SK-N-SH (cell line): ENCODE measurements around the gene AEBP2. TPM values are rescaled to one million over a fixed set of nuclear protein-coding genes. Genes with fewer than 3 reads are reported as not detected.

Experiments
- CTCF ChIA-PET: fragments of 300-600, 350-600 bp; formaldehyde crosslinking; extraction: SDS; loops from one replicate; lab custom pipeline; 2021; lab: Yijun Ruan, JAX
- POLR2A ChIA-PET: fragments of 350-600 bp; sonication (Branson Sonifier 250); formaldehyde crosslinking; extraction: SDS; loops from one replicate; lab custom pipeline; 2020; ENCODE audit warnings: antibody characterized with exemption, inconsistent platforms; lab: Yijun Ruan, JAX
- DNase-seq: peaks from one replicate; pipeline ENCODE4 v3.0.0; 2012
- H2AFZ ChIP-seq: fragments of 200-600 bp; sonication (generic); 2 replicates; pipeline ENCODE4 v1.8.1; 2016; ENCODE audit warnings: antibody characterized with exemption, mild to moderate bottlenecking, low read depth
- H3F3A ChIP-seq: fragments of 200-600 bp; sonication (generic); replicated peaks from 2 replicates; pipeline ENCODE3; 2016; ENCODE audit warnings: antibody characterized with exemption, mild to moderate bottlenecking; ENCODE audit not compliant: insufficient read depth
- H3K27ac ChIP-seq, 2 experiments: fragments of 200-500 bp in 1 of 2; fragments of 200-600 bp in 1 of 2; sonication (Bioruptor generic) in 1 of 2; sonication (generic), shearing (Covaris generic) in 1 of 2; 2 replicates each; pipeline versions ENCODE4 v1.5.1 to v1.6.1; 2014 to 2016; ENCODE audit warnings: low read depth in 2 of 2, inconsistent platforms in 1 of 2, low read length in 1 of 2, mild to moderate bottlenecking in 1 of 2, mixed read lengths in 1 of 2
- H3K27me3 ChIP-seq: fragments of 200-600 bp; sonication (generic), shearing (Covaris generic); 2 replicates; pipeline ENCODE4 v1.6.1; 2016; ENCODE audit warnings: mixed run types; ENCODE audit not compliant: insufficient read depth
- H3K36me3 ChIP-seq, 2 experiments: fragments of 200-500 bp in 1 of 2; fragments of 200-600 bp in 1 of 2; sonication (Bioruptor generic) in 1 of 2; sonication (generic) in 1 of 2; replicated peaks in 1 of 2; 2 replicates each; pipeline versions ENCODE3 to v1.5.1; 2014 to 2016; ENCODE audit warnings: low read length in 1 of 2, mild to moderate bottlenecking in 1 of 2; ENCODE audit not compliant: insufficient read depth in 2 of 2, control insufficient read depth in 1 of 2
- H3K4me1 ChIP-seq, 2 experiments: fragments of 200-500 bp in 1 of 2; fragments of 200-600 bp in 1 of 2; sonication (Bioruptor generic) in 1 of 2; sonication (generic), shearing (Covaris generic) in 1 of 2; 2 replicates each; pipeline versions ENCODE4 v1.5.1 to v1.6.1; 2014 to 2016; ENCODE audit warnings: low read depth in 1 of 2, low read length in 1 of 2, mixed run types in 1 of 2; ENCODE audit not compliant: insufficient read depth in 2 of 2, control insufficient read depth in 1 of 2
- H3K4me2 ChIP-seq: fragments of 200-600 bp; sonication (generic), shearing (Covaris generic); 2 replicates; pipeline ENCODE4 v1.6.1; 2017; ENCODE audit warnings: mixed run types
- H3K4me3 ChIP-seq, 2 experiments: fragments of 200-500 bp in 1 of 2; fragments of 200-600 bp in 1 of 2; sonication (Bioruptor generic) in 1 of 2; sonication (generic), shearing (Covaris generic) in 1 of 2; 2 replicates each; pipeline versions ENCODE4 v1.5.1 to v1.8.1; 2014 to 2016; ENCODE audit warnings: low read depth in 2 of 2, inconsistent platforms in 1 of 2, low read length in 1 of 2, mild to moderate bottlenecking in 1 of 2, mixed read lengths in 1 of 2, moderate library complexity in 1 of 2
- H3K79me2 ChIP-seq: fragments of 200-600 bp; sonication (generic); 2 replicates; pipeline ENCODE4 v1.8.1; 2017; ENCODE audit warnings: mild to moderate bottlenecking; ENCODE audit not compliant: insufficient read depth
- H3K9ac ChIP-seq: fragments of 200-600 bp; sonication (generic); 2 replicates; pipeline ENCODE4 v1.6.1; 2017; ENCODE audit warnings: mixed run types
- H3K9me2 ChIP-seq: fragments of 200-600 bp; sonication (generic); 2 replicates; pipeline ENCODE4 v1.6.1; 2017; ENCODE audit warnings: mixed run types
- H3K9me3 ChIP-seq: fragments of 200-600 bp; sonication (generic); 2 replicates; pipeline ENCODE4 v1.6.1; 2017; ENCODE audit warnings: mixed run types, mild to moderate bottlenecking, moderate library complexity
- H4K20me1 ChIP-seq: fragments of 200-600 bp; sonication (generic); 2 replicates; pipeline ENCODE4 v1.6.1; 2017; ENCODE audit warnings: mild to moderate bottlenecking, mixed run types; ENCODE audit not compliant: insufficient read depth
- ELF1 ChIP-seq: IDR thresholded peaks from 2 replicates; pipeline ENCODE4 v1.4.0; 2012
- FOSL2 ChIP-seq: IDR thresholded peaks from 2 replicates; pipeline ENCODE4 v1.4.0; 2012; ENCODE audit warnings: low read depth, mild to moderate bottlenecking, moderate library complexity, borderline replicate concordance
- GATA2 ChIP-seq: sonication (generic); formaldehyde crosslinking; IDR thresholded peaks from 2 replicates; pipeline ENCODE4 v1.5.0; 2020; ENCODE audit warnings: mild to moderate bottlenecking, missing genetic modification reagents
- MXI1 ChIP-seq: IDR thresholded peaks from 2 replicates; pipeline ENCODE4 v1.6.1; 2012; ENCODE audit warnings: mild to moderate bottlenecking, low read depth, low read length, improper control_type of control experiment
- PBX3 ChIP-seq: IDR thresholded peaks from 2 replicates; pipeline ENCODE4; 2012
- RAD21 ChIP-seq: IDR thresholded peaks from 2 replicates; pipeline ENCODE4 v1.6.1; 2012; ENCODE audit warnings: mild to moderate bottlenecking, low read length
- SMC3 ChIP-seq: IDR thresholded peaks from 2 replicates; pipeline ENCODE4 v1.6.1; 2012; ENCODE audit warnings: low read depth, low read length, improper control_type of control experiment
- WGBS: methylation state at CpG from one replicate; pipeline ENCODE4 v1.1.6; 2017; ENCODE audit warnings: low lambda C conversion rate; 5-methylcytosine and 5-hydroxymethylcytosine counted together
- polyA plus RNA-seq, 3 experiments: library from polyadenylated mRNA; depleted of rRNA; stranded (reverse); fragments of >200 nt; gene quantifications; 2 replicates each; pipeline ENCODE4 v1.2.3, GENCODE V29; 2012
- TF ChIP-seq, protein P1 (sequence below): fragments of 200-600 bp; sonication (generic); IDR thresholded peaks from 2 replicates; pipeline ENCODE4 v1.6.1; 2017; ENCODE audit warnings: antibody characterized with exemption, mild to moderate bottlenecking, moderate library complexity
- TF ChIP-seq, protein P2 (sequence below): IDR thresholded peaks from 2 replicates; pipeline ENCODE4 v1.4.0; 2012; ENCODE audit warnings: low read depth

Gene AEBP2
- polyA plus RNA-seq, 1 of the 3 experiments (the other 2 are of a cell fraction), result 10.4 TPM

DNA sequence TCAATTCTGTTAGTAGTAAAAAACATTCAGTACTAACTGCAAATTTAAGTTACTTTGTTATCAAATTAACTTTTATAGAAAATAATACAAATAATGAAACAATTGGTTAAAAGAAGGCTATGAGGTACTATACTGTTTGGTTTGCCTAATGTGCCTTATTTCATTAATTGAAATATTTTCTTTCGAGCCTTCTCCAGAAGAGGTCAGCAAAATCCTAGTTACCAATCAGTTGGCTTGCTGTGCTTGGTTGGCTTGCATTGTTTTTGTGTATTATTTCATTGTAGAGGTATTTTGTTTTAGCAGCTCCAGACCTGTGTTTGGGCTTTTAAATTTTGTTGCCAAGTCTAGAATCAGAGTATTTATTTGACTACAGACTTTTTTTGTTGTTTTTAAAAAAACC lies 68.5 kb downstream of the AEBP2 start:
- Histone ChIP-seq H2AFZ (no peak overlapping the region), H3K36me3 (peaks cover 0 to 21% of the 10 kb centered on the region in 2 experiments), H3K4me2 (no peak overlapping the region), H3K9ac (no peak overlapping the region), H3K79me2 (peaks cover 98% of the 10 kb centered on the region), H3K9me2 (no peaks in the 10 kb centered on the region), H3K27ac (peak overlapping the region in 1 of 2 experiments; percentile 24; a peak in 1 of 4 replicates), H3K9me3 (no peaks in the 10 kb centered on the region), H3K4me3 (no peak overlapping the region), H3K4me1 (peaks cover 0 to 10% of the 10 kb centered on the region in 2 experiments; a peak in 2 of 4 replicates), H4K20me1 (no peaks in the 10 kb centered on the region; the same call in none of the 2 replicates), H3K27me3 (no peaks in the 10 kb centered on the region), H3F3A (no peaks in the 10 kb centered on the region)
- ChIA-PET POLR2A (no interaction called here), CTCF (interaction anchor here (0.6 to 5.0 kb wide), 22 partner anchors 9 to 1289 kb away, joined by 3 to 44 read pairs (median 3); no protein-coding TSS in a partner anchor)
- WGBS, result 73% methylated on average over 1 of the region's 1 CpG
- TF ChIP-seq, protein P1, sequence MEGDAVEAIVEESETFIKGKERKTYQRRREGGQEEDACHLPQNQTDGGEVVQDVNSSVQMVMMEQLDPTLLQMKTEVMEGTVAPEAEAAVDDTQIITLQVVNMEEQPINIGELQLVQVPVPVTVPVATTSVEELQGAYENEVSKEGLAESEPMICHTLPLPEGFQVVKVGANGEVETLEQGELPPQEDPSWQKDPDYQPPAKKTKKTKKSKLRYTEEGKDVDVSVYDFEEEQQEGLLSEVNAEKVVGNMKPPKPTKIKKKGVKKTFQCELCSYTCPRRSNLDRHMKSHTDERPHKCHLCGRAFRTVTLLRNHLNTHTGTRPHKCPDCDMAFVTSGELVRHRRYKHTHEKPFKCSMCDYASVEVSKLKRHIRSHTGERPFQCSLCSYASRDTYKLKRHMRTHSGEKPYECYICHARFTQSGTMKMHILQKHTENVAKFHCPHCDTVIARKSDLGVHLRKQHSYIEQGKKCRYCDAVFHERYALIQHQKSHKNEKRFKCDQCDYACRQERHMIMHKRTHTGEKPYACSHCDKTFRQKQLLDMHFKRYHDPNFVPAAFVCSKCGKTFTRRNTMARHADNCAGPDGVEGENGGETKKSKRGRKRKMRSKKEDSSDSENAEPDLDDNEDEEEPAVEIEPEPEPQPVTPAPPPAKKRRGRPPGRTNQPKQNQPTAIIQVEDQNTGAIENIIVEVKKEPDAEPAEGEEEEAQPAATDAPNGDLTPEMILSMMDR, result peak; percentile 59
- TF ChIP-seq SMC3, result peak; percentile 55
- no peak for TF ChIP-seq GATA2 (CRISPR knock-in tag)
- TF ChIP-seq, protein P2, sequence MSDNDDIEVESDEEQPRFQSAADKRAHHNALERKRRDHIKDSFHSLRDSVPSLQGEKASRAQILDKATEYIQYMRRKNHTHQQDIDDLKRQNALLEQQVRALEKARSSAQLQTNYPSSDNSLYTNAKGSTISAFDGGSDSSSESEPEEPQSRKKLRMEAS, result no peak
- no peak for TF ChIP-seq MXI1
- peak; percentile 86 for TF ChIP-seq RAD21
- no peak for TF ChIP-seq PBX3
- peak; percentile 38 for DNase-seq

DNA sequence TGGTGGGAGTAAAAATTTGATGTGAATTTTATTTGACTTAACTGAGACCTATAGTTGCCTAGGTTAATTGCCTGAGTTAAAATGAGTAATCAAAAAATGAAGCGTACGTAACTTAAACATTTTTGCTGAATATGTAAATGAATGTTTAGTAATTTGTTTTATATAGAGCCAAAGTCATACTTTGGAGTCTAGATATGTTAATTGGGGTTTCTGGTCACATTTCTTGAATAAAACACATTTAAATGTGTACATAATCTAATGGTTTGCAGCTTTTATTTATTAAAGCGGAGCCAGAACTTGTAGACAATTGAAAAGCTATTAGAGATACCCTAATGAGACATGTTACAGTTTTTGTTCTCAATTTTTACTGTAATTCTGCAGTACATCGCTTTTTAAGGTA lies 71.2 kb downstream of the AEBP2 start:
- Histone ChIP-seq H3K27ac (no peak overlapping the region), H3K36me3 (peaks cover 10 to 41% of the 10 kb centered on the region in 2 experiments), H3K4me1 (peaks cover 0 to 10% of the 10 kb centered on the region in 2 experiments; a peak in 2 of 4 replicates), H4K20me1 (no peaks in the 10 kb centered on the region; the same call in 1 of the 2 replicates), H3K9ac (no peak overlapping the region), H3K79me2 (peaks cover 79% of the 10 kb centered on the region), H3K27me3 (no peaks in the 10 kb centered on the region), H3K9me3 (no peaks in the 10 kb centered on the region), H3K4me2 (no peak overlapping the region), H3K4me3 (no peak overlapping the region), H3K9me2 (no peaks in the 10 kb centered on the region), H3F3A (no peaks in the 10 kb centered on the region), H2AFZ (no peak overlapping the region)
- CTCF ChIA-PET, result interaction anchor here (1.2 to 1.5 kb wide), 2 partner anchors 133 to 145 kb away, joined by 3 to 5 read pairs; no protein-coding TSS in a partner anchor
- TF ChIP-seq GATA2 (CRISPR knock-in tag) (no peak), ELF1 (no peak), FOSL2 (no peak)
- 94% methylated on average over 4 of the region's 4 CpGs for WGBS
- DNase-seq, result no peak
- POLR2A ChIA-PET, result no interaction called here
